ENCODE results near the gene GREB1. TPM values are rescaled to one million over a fixed set of nuclear protein-coding genes. Genes with fewer than 3 reads are reported as not detected.
A peak's percentile ranks its signal among the peaks of the same experiment; 100 is the strongest.

GREB1 gene
- total RNA-seq, 2 donors from 2014 or later = 7.4 to 15.4 TPM

DNA sequence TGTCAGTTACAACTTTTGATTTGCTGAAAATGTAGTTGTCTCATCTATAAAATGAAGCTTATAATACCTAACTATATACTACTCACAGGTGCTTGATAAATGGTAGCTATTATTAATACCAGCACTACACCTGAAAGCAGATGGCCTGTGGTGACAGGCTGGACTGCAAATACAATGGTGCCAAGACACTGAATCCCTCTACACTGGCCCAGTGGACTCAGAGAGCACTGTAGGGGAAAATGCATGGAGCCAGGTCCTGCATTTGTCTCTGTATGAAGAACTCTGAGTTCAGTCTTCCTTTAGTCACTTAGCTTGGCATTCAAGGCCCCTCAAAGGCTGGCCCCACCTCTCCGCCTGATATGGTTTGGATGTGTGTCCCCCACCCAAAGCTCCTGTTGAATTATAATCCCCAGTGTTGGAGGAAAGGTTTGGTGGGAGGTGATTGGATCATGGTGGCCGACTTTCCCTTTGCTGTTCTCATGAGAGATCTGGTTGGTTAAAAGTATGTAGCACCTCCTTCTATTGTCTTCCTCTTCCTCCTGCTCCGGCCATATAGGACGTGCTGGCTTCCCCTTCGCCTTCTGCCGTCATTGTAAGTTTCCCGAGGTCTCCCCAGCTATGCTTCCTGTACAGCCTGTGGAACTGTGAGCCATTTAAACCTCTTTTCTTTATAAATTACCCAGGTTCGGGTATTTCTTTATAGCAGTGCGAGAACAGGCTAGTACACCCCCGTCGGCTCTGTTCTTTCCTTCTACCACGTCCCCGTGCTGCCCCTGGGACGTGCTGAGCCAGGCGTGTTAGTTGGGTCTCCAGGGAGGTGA lies 147.3 kb downstream of the GREB1 start:
- intact Hi-C loops (cut with DNase I) = loop anchor here in 1 of 2 donors (5.0 kb wide), 1 partner anchor 349 kb away; no protein-coding TSS in a partner anchor
- peak; percentile 36 for DNase-seq (ENCODE audit: low spot score)

DNA sequence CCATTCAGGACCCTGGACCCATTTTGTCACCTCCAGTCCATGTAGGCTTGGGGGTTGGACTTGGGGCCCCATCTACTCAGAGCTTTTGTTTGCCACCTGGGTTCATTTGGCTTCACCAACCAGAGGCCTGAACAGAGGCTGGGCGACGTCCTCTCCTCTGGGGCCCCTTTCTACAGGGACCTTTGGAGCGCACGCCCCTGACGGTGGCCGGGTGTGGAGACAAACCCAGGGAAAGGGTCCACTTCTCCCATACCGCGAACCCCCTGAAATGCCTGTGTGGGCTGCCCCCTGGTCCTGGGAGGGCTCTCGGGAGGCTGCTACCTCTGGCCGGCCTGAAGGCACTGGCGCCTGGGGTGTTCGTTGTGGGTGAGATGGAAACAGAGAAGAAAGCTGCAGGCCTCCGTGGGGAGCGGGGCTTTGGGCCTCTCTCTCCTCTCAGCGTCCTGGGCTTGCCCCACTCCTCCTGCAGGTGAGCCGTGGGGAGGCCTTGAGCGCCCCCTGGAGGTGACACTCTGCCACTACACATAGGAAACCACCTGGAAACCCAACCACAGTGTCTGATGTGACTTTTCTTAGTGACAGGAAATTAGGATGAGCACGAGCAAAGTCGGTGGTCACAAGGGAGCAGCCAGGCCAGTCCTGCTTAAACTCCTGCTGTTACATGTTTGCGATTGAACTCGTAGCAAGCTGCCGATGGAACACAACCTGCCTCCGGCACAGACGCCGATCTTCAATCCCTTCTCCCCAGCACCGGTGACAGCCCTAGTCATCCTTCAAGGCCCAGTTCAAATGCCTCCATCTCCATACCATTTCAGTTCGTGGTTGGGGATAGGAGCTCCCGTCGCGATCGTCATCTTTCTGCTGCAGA lies 148.1 kb downstream of the GREB1 start:
- intact Hi-C loops (cut with DNase I) = loop anchor here in 1 of 2 donors (5.0 kb wide), 1 partner anchor 350 kb away; no protein-coding TSS in a partner anchor

DNA sequence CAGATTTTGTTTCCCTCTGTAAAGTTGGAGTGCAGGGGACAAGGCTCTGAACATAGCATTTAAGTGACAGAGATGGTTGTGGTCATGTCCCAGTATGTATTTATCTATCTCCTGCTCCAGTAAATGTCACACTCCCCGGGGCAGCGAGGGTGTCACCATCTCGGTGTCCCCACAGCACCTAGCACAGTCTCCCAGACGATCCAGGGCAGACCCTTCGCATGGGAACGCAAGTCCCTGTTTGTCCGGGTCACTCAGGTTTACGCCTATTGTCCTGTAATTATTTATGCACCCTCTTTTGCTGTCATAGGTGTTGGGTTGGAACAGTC lies 148.7 kb downstream of the GREB1 start:
- peak; percentile 75 for DNase-seq (ENCODE audit: low spot score)
- intact Hi-C loops (cut with DNase I) = loop anchor here in 1 of 2 donors (5.0 kb wide), 1 partner anchor 350 kb away; no protein-coding TSS in a partner anchor

More for the DNA sequence above, 148.1 kb downstream of the GREB1 start:
- peak; percentile 67 for DNase-seq (ENCODE audit: low spot score)

DNA sequence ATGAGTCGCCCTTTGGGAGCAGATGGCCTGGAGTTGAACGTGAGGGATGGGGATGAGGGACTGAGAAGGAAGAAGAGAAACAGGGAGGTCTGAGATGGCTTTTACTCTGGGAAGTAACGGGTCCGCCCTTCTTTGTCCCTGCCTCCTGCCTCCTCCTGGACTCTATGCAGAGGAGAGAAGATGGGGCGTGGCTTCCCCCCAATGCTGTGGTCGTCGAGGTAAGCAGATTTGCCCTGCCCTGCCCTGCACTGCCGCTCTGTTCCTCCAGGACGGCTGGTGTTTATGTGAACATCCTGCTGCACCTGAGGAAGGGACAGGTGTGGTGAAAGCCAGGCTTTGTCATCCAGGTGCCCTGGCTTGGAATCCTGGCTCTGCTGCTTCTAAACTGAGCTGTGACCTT lies 149.6 kb downstream of the GREB1 start:
- peak; percentile 60 for DNase-seq (ENCODE audit: low spot score)
- intact Hi-C loops (cut with DNase I) = loop anchor here in 1 of 2 donors (5.0 kb wide), 1 partner anchor 351 kb away; no protein-coding TSS in a partner anchor

GRCh38 chr2:11683966-11684365 lies 150.1 kb downstream of the GREB1 start:
- intact Hi-C loops (cut with DNase I) = loop anchor here in 1 of 2 donors (5.0 kb wide), 1 partner anchor 352 kb away; no protein-coding TSS in a partner anchor
- DNase-seq (ENCODE audit: low spot score) = peak; percentile 38

DNA sequence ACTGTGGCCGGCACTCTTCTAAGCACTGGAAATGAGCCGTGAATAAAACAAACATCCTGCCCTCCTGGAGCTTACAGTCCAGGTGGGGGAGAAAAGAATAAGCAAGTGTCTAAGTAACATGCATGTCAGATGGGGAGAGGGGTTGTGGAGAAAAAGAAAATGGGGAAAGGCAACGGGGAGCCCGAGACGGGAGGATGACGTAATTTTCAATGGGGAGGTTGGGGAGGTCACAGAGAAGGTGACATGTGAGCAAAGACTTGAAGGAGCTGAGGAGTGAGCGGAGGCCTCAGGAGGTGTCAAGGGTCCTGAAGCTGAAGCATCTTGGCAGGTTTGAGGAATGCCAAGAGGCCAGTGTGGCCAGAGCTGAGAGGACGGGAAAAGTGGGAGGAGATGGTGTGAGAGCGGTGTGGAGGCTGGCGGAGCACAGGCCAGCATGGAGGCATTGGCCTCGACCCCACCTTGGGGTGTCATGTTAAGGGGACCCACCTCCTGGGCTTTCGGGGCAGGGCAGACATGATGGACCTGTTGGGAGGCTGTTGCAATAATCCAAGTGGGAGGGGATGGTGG lies 151.1 kb downstream of the GREB1 start:
- intact Hi-C loops (cut with DNase I) = loop anchor here in 1 of 2 donors (5.0 kb wide), 1 partner anchor 353 kb away; no protein-coding TSS in a partner anchor
- peak; percentile 40 for DNase-seq (ENCODE audit: low spot score)

DNA sequence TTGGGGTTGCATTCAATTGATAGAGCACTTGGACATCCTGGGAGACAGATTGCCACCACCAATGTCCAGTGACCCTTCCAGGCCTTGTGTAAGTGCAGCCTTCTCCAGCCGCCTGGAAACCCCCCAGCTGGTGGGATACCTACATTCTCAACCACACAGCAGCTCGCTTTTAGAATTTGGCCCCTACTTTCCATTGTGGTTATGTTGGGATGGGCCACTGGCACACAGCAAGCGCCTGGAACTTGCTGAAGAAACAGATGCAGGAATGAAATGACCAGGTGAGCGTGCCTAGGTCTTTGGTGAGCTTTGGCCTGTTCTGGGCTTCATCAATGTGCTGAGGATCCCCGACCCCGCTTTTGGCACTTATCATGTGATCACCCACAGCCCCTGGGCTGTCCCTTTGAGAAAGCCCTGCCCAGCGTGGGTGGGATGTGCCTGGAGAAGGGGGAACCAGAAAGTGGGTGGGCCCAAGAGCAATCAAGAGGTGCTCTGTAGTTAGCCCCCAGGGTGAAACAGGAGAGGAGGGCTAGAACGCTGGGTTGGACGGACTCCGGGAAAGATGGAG lies 152.1 kb downstream of the GREB1 start:
- intact Hi-C loops (cut with DNase I) = no loop called here
- no peak for DNase-seq (ENCODE audit: low spot score)

DNA sequence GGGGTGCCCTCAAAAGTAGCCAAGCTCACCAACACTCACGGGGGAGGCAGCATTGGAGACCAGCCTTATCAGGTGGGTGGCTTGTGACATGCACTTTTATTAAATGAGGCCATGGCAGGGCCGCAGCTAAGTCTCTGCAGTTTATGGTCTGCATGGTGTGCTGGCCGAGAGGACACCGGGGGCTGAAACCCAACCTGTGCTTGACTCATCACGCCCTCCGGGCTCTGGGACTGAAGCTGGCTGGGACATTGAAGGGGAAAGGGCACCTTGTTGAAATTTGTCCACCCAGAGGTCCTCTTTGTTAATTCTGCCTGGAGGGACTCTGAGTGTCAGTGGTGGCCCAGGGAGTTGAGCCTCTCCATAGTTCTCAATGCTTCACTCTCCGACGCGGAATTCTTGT lies 153.9 kb downstream of the GREB1 start:
- intact Hi-C loops (cut with DNase I) = no loop called here
- no peak for DNase-seq (ENCODE audit: low spot score)

- DNase-seq (ENCODE audit: low spot score) = peak; percentile 96
- intact Hi-C loops (cut with DNase I) = no loop called here
Observed at GRCh38 chr2:11688222-11689069, 154.6 kb downstream of the GREB1 start.

- intact Hi-C loops (cut with DNase I) = loop anchor here in 1 of 2 donors (5.0 kb wide), 1 partner anchor 86 kb away; no protein-coding TSS in a partner anchor
- no peak for DNase-seq (ENCODE audit: low spot score)
Observed at GRCh38 chr2:11691076-11691660, 157.3 kb downstream of the GREB1 start.

Small RNA genes within 50 kb of the gene (microRNA-seq; reads per million reads assigned to microRNA genes)
- gene MIR4429 (ENCODE audit: borderline microRNAs expressed in 2 of 2) = 0 reads per million in 2 donors

Other genes with a start within 250 kb of the GREB1 start
- 100 to 1,000 TPM; 109 to 186 TPM for gene ROCK2, start 189.4 kb upstream of the GREB1 start, total RNA-seq
- gene E2F6, start 67.9 kb upstream of the GREB1 start, total RNA-seq = 10 to 100 TPM; 13.3 to 13.9 TPM
- gene NTSR2, start 136.2 kb downstream of the GREB1 start, total RNA-seq = not detected
- 10 to 100 TPM; 24.2 to 26.8 TPM for gene LPIN1, start 212.6 kb downstream of the GREB1 start, total RNA-seq